Measurements from ENCODE around the gene SELL. TPM values are rescaled to one million over a fixed set of nuclear protein-coding genes. Genes with fewer than 3 reads are reported as not detected.

SELL gene
- total and polyA plus RNA-seq, 3 donors from 2014 or later, result 0.87 to 4.0 (median 3.2) TPM

- 76 to 86% methylated on average over 2 of the region's 2 CpGs for WGBS, 2 donors
- TF ChIP-seq CTCF (IDR thresholded peaks at IDR 0.05) (no peak), POLR2A (IDR thresholded peaks at IDR 0.05) (no peak)
- no peak overlapping the region for H3K4me3 ChIP-seq
- no peaks in the 10 kb centered on the region for H3K36me3 ChIP-seq (ENCODE audit: low read depth, missing control alignments)
- no peak for DNase-seq
- H3K4me1 ChIP-seq, result no peaks in the 10 kb centered on the region
- no peak overlapping the region for H3K27ac ChIP-seq
- no peaks in the 10 kb centered on the region for H3K27me3 ChIP-seq
- intact Hi-C loops (cut with DNase I; ENCODE audit: low total_unique reads), result no loop called here
- no peaks in the 10 kb centered on the region for H3K9me3 ChIP-seq
Measured at GRCh38 chr1:169712309-169712631, 850 bp upstream of the SELL start.

GRCh38 chr1:169708647-169709046, 2.8 kb downstream of the SELL start:
- no peaks in the 10 kb centered on the region for H3K27me3 ChIP-seq
- WGBS, 2 donors, result 78 to 87% methylated on average over 3 of the region's 3 CpGs
- no peak overlapping the region for H3K4me3 ChIP-seq
- TF ChIP-seq POLR2A (IDR thresholded peaks at IDR 0.05) (no peak), CTCF (IDR thresholded peaks at IDR 0.05) (no peak)
- H3K27ac ChIP-seq, result no peak overlapping the region
- intact Hi-C loops (cut with DNase I; ENCODE audit: low total_unique reads), result no loop called here
- no peaks in the 10 kb centered on the region for H3K4me1 ChIP-seq
- DNase-seq, result no peak
- no peaks in the 10 kb centered on the region for H3K9me3 ChIP-seq
- H3K36me3 ChIP-seq (ENCODE audit: low read depth, missing control alignments), result no peaks in the 10 kb centered on the region

DNA sequence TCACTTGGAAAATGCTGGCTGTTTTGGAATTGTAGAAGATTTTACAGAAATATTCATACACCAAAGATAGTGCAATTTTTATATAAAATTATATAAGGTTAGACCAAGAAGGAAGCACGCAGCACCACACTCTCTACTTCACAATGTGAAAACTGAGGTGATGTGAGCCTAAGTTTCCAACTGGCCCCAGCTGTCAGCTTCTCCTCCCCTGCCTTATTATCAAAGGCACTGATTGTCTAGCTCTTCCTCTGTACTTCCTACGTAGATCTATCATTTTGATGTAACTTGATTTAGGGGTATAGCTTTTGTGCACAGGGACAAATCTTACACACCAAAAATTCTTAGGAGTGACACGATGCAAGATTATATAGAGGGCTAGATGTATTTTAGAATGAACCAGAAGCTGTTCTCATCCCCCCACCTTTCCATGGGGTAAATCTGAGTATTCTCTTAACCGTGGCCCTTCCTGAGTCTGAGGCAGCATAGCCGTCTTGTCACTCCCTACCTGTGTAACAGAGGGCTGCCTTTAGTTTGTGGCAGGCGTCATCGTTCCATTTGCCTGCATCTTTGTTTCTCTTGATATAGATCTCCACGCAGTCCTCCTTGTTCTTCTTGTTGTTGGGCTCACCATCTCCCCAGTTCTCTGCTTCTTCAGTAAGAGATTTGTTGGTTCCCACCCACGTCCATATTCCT, 3.4 kb downstream of the SELL start:
- intact Hi-C loops (cut with DNase I; ENCODE audit: low total_unique reads), result no loop called here
- DNase-seq, result no peak
- no peaks in the 10 kb centered on the region for H3K36me3 ChIP-seq (ENCODE audit: low read depth, missing control alignments)

DNA sequence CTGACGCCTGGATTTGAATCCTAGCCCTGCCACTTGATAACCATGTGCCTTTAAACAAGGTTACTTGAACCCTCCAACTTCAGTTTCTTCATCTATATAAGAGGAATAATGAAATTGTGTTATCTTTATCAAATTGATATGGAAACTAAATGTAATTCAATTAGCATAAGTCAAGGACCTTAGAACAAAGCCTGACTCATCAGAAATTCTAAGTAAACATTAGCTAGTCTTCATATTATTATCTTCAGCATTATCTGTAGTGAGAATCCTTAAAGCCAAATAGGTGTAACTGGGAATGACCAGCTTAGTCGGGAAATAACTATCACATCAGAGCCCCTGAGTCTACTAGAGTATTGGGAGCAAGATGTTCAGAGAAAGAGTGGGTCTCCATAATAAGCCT, 6.6 kb downstream of the SELL start:
- TF ChIP-seq CTCF (IDR thresholded peaks at IDR 0.05) (no peak), POLR2A (IDR thresholded peaks at IDR 0.05) (no peak)
- Histone ChIP-seq H3K9me3 (no peaks in the 10 kb centered on the region), H3K27ac (no peak overlapping the region), H3K36me3 (ENCODE audit: low read depth, missing control alignments) (no peaks in the 10 kb centered on the region), H3K27me3 (no peaks in the 10 kb centered on the region), H3K4me1 (no peaks in the 10 kb centered on the region), H3K4me3 (no peak overlapping the region)
- DNase-seq, result no peak
- intact Hi-C loops (cut with DNase I; ENCODE audit: low total_unique reads), result no loop called here
- 83 to 88% methylated on average over 2 of the region's 2 CpGs for WGBS, 2 donors

More for the DNA sequence above, 3.4 kb downstream of the SELL start:
- Histone ChIP-seq H3K9me3 (no peaks in the 10 kb centered on the region), H3K4me3 (no peak overlapping the region), H3K4me1 (no peaks in the 10 kb centered on the region), H3K27me3 (no peaks in the 10 kb centered on the region), H3K27ac (no peak overlapping the region)
- WGBS, 2 donors, result 70 to 74% methylated on average over 9 of the region's 9 CpGs
- no peak for TF ChIP-seq POLR2A (IDR thresholded peaks at IDR 0.05)

- WGBS, 2 donors, result 87 to 93% methylated on average over 2 of the region's 2 CpGs
- TF ChIP-seq POLR2A (IDR thresholded peaks at IDR 0.05), result no peak
- no peak for TF ChIP-seq CTCF (IDR thresholded peaks at IDR 0.05)
- H3K36me3 ChIP-seq (ENCODE audit: low read depth, missing control alignments), result no peaks in the 10 kb centered on the region
- H3K4me3 ChIP-seq, result no peak overlapping the region
- no peaks in the 10 kb centered on the region for H3K9me3 ChIP-seq
- no peaks in the 10 kb centered on the region for H3K4me1 ChIP-seq
- intact Hi-C loops (cut with DNase I; ENCODE audit: low total_unique reads), result no loop called here
- H3K27me3 ChIP-seq, result no peaks in the 10 kb centered on the region
- DNase-seq, result no peak
- no peak overlapping the region for H3K27ac ChIP-seq
Measured at GRCh38 chr1:169701261-169702005, 10.0 kb downstream of the SELL start.
